Measurements from ENCODE around the gene ALDH5A1.

The ALDH5A1 gene

DNA sequence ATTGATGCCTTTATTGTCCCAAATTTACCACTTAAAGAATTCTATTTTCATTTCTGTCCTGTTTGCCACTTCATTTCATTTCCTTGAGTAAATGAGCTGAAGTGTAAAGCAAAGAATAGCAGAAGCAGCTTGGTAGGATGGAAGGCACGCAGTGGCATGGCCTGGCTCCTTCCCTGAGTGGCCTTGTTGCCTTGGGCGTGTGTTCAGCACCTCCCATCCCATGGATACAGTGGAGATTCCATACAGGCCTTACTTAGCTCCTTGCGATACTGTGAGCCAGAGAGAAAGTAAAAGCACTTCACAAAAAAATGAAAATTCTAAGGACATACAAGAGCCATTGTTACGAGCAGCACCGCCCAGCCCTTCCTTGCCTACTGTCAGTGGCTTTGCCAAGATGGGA, 39.6 kb downstream of the ALDH5A1 start:
- Histone ChIP-seq H3K9me3 (ENCODE audit: control insufficient read depth, insufficient read depth, low read depth, low read length) (no peaks in the 10 kb centered on the region), H3K27ac (ENCODE audit: extremely low read depth, low read depth, low read length) (no peak overlapping the region), H3K4me1 (ENCODE audit: control insufficient read depth, insufficient read depth, low read length) (peaks cover 10% of the 10 kb centered on the region; the same call in 1 of the 2 replicates), H3K4me3 (ENCODE audit: low read depth, low read length) (no peak overlapping the region), H3K36me3 (ENCODE audit: control insufficient read depth in 2 of 2, insufficient read depth in 1 of 2, low read length in 2 of 2) (peaks cover 0 to 15% of the 10 kb centered on the region in 2 experiments; a peak in 2 of 3 replicates)
- TF ChIP-seq KLF16 (tag by site-specific recombination; IDR thresholded peaks at IDR 0.05) (no peak), SP2 (tag by site-specific recombination; IDR thresholded peaks at IDR 0.05) (no peak), PRDM1 (tag by site-specific recombination; IDR thresholded peaks at IDR 0.05) (no peak), ZNF341 (tag by site-specific recombination; IDR thresholded peaks at IDR 0.05; ENCODE audit: low read depth) (no peak), ZBTB17 (tag by site-specific recombination; IDR thresholded peaks at IDR 0.05) (no peak), ZNF132 (tag by site-specific recombination; IDR thresholded peaks at IDR 0.05; ENCODE audit: borderline replicate concordance) (no peak), ZSCAN30 (tag by site-specific recombination; IDR thresholded peaks at IDR 0.05) (no peak), ZNF626 (tag by site-specific recombination; IDR thresholded peaks at IDR 0.05) (no peak), ZNF146 (tag by site-specific recombination; IDR thresholded peaks at IDR 0.05) (no peak), ZNF426 (tag by site-specific recombination; IDR thresholded peaks at IDR 0.05) (no peak), ZNF701 (tag by site-specific recombination; IDR thresholded peaks at IDR 0.05) (no peak), ZNF510 (tag by site-specific recombination; IDR thresholded peaks at IDR 0.05; ENCODE audit: insufficient replicate concordance) (no peak)
- TF ChIP-seq, protein P1, sequence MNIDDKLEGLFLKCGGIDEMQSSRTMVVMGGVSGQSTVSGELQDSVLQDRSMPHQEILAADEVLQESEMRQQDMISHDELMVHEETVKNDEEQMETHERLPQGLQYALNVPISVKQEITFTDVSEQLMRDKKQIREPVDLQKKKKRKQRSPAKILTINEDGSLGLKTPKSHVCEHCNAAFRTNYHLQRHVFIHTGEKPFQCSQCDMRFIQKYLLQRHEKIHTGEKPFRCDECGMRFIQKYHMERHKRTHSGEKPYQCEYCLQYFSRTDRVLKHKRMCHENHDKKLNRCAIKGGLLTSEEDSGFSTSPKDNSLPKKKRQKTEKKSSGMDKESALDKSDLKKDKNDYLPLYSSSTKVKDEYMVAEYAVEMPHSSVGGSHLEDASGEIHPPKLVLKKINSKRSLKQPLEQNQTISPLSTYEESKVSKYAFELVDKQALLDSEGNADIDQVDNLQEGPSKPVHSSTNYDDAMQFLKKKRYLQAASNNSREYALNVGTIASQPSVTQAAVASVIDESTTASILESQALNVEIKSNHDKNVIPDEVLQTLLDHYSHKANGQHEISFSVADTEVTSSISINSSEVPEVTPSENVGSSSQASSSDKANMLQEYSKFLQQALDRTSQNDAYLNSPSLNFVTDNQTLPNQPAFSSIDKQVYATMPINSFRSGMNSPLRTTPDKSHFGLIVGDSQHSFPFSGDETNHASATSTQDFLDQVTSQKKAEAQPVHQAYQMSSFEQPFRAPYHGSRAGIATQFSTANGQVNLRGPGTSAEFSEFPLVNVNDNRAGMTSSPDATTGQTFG (tag by site-specific recombination; IDR thresholded peaks at IDR 0.05; ENCODE audit: borderline replicate concordance): no peak
- TF ChIP-seq, protein P2, sequence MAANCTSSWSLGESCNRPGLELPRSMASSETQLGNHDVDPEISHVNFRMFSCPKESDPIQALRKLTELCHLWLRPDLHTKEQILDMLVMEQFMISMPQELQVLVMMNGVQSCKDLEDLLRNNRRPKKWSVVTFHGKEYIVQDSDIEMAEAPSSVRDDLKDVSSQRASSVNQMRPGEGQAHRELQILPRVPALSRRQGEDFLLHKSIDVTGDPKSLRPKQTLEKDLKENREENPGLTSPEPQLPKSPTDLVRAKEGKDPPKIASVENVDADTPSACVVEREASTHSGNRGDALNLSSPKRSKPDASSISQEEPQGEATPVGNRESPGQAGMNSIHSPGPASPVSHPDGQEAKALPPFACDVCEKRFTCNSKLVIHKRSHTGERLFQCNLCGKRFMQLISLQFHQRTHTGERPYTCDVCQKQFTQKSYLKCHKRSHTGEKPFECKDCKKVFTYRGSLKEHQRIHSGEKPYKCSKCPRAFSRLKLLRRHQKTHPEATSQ (tag by site-specific recombination; IDR thresholded peaks at IDR 0.05): no peak
- TF ChIP-seq, protein P3, sequence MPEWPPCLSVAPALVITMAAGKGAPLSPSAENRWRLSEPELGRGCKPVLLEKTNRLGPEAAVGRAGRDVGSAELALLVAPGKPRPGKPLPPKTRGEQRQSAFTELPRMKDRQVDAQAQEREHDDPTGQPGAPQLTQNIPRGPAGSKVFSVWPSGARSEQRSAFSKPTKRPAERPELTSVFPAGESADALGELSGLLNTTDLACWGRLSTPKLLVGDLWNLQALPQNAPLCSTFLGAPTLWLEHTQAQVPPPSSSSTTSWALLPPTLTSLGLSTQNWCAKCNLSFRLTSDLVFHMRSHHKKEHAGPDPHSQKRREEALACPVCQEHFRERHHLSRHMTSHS (tag by site-specific recombination; IDR thresholded peaks at IDR 0.05): no peak
- CTCF ChIA-PET: interaction anchor here (3.8 kb wide), 1 partner anchor 46 kb away, joined by 23 read pairs; no protein-coding TSS in a partner anchor
- POLR2A ChIA-PET: no interaction called here

DNA sequence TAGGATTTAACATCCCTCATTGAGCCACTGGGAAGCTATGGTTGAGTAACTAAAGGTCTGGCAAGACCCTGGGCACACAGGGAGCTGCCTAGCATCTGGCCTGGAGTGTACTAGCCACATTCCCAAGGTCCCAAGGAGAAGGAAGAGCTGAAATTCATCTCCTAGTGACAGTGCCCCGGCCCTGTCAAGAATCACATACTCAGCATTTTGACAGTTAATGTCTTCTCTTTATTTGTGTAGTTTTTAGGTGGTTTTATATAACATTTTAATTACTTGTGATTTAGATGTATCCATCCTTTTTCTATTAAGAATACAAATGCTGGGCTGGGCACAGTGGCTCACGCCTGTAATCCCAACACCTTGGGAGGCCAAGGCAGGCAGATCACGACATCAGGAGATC, 40.4 kb downstream of the ALDH5A1 start:
- Histone ChIP-seq H3K9me3 (ENCODE audit: control insufficient read depth, insufficient read depth, low read depth, low read length) (no peaks in the 10 kb centered on the region), H3K27ac (ENCODE audit: extremely low read depth, low read depth, low read length) (no peak overlapping the region), H3K36me3 (ENCODE audit: control insufficient read depth in 2 of 2, insufficient read depth in 1 of 2, low read length in 2 of 2) (peaks cover 0 to 15% of the 10 kb centered on the region in 2 experiments; a peak in 1 of 3 replicates), H3K4me1 (ENCODE audit: control insufficient read depth, insufficient read depth, low read length) (peaks cover 10% of the 10 kb centered on the region; the same call in 1 of the 2 replicates), H3K4me3 (ENCODE audit: low read depth, low read length) (no peak overlapping the region)
- ChIA-PET CTCF (interaction anchor here (0.8 to 3.9 kb wide), 4 partner anchors 10 to 131 kb away, joined by 3 to 23 read pairs (median 10); no protein-coding TSS in a partner anchor), POLR2A (no interaction called here)
- TF ChIP-seq ZNF140 (tag by site-specific recombination; IDR thresholded peaks at IDR 0.05): no peak
- no peak for TF ChIP-seq ZNF530 (tag by site-specific recombination; IDR thresholded peaks at IDR 0.05; ENCODE audit: low read depth)
- TF ChIP-seq ZNF112 (tag by site-specific recombination; IDR thresholded peaks at IDR 0.05): no peak
- no peak for TF ChIP-seq ZXDB (tag by site-specific recombination; IDR thresholded peaks at IDR 0.05)
- TF ChIP-seq, protein P4, sequence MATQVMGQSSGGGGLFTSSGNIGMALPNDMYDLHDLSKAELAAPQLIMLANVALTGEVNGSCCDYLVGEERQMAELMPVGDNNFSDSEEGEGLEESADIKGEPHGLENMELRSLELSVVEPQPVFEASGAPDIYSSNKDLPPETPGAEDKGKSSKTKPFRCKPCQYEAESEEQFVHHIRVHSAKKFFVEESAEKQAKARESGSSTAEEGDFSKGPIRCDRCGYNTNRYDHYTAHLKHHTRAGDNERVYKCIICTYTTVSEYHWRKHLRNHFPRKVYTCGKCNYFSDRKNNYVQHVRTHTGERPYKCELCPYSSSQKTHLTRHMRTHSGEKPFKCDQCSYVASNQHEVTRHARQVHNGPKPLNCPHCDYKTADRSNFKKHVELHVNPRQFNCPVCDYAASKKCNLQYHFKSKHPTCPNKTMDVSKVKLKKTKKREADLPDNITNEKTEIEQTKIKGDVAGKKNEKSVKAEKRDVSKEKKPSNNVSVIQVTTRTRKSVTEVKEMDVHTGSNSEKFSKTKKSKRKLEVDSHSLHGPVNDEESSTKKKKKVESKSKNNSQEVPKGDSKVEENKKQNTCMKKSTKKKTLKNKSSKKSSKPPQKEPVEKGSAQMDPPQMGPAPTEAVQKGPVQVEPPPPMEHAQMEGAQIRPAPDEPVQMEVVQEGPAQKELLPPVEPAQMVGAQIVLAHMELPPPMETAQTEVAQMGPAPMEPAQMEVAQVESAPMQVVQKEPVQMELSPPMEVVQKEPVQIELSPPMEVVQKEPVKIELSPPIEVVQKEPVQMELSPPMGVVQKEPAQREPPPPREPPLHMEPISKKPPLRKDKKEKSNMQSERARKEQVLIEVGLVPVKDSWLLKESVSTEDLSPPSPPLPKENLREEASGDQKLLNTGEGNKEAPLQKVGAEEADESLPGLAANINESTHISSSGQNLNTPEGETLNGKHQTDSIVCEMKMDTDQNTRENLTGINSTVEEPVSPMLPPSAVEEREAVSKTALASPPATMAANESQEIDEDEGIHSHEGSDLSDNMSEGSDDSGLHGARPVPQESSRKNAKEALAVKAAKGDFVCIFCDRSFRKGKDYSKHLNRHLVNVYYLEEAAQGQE (tag by site-specific recombination; IDR thresholded peaks at IDR 0.05): no peak
- TF ChIP-seq ZNF664 (tag by site-specific recombination; IDR thresholded peaks at IDR 0.05): no peak
- TF ChIP-seq ZNF350 (tag by site-specific recombination; IDR thresholded peaks at IDR 0.05): no peak
- no peak for TF ChIP-seq ZNF24 (tag by site-specific recombination; IDR thresholded peaks at IDR 0.05)
- TF ChIP-seq ZNF792 (tag by site-specific recombination; IDR thresholded peaks at IDR 0.05): no peak
- TF ChIP-seq ZNF394 (tag by site-specific recombination; IDR thresholded peaks at IDR 0.05; ENCODE audit: borderline replicate concordance): no peak
- no peak for TF ChIP-seq ZNF426 (tag by site-specific recombination; IDR thresholded peaks at IDR 0.05)
- TF ChIP-seq, protein P2 (tag by site-specific recombination; IDR thresholded peaks at IDR 0.05): no peak
- no peak for TF ChIP-seq ZNF404 (tag by site-specific recombination; IDR thresholded peaks at IDR 0.05)

Data from HEK293 (cell line).